Measurements from ENCODE around the gene UBR1.

DNA sequence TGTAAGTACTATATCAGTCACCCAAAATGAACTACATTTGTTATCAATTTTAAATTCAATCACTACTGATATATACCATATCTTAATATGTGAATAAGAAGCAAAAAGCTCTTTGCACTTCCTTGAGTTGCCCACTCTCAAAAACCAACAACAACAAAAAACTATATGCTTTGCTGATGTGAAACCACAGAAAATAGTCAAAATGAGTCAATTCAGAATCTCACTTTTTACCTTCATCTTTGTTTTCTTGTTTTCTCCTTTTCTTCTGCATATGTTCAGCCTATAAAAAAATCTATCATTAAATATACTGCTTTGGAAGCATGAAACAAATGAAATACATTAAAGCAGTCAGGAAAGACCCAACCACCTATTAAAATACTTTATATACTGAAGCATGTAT, 80.7 kb downstream of the UBR1 start:
- TF ChIP-seq FOXP2 (optimal IDR thresholded peaks at IDR 0.05; ENCODE audit: control extremely low read depth, extremely low read length, insufficient read depth) = no peak
- no peak for TF ChIP-seq POLR2AphosphoS5 (IDR thresholded peaks at IDR 0.05; ENCODE audit: borderline replicate concordance, low read depth, low read length)
